T-helper 1 cell (primary cell): ENCODE results near the gene FOXF1.

Source experiments
- DNase-seq, 5 donors: peaks; one replicate each; pipeline ENCODE4 v3.0.0-alpha.2; 2012 to 2020

Gene FOXF1

GRCh38 chr16:86558355-86559193 is 48.2 kb downstream of the FOXF1 start:
- no peak for DNase-seq

DNA sequence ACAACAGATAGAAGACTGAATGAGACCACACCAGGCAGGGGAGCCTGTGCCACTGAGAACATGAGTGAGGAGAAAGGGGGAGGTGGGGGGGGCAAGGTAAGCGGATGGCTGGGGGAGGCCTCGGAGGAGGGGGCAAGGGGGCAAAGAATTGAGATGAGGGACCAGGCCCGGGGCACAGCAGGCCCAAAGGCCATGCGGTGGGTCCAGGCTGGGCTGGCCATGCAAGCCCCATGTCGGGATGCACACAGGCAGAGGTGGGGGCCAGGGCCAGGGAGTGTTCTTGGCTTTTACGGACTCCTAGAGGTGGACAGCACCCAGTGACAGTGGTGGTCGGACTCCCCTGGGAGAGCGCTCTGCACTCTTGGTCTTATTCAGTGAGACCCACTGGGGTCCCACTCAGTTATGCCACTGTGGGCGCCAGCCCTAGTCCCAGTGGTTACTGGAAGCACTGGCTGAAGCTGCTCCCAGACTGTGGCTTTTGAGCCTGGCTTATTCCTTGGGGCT is 49.5 kb downstream of the FOXF1 start:
- DNase-seq, result no peak

DNA sequence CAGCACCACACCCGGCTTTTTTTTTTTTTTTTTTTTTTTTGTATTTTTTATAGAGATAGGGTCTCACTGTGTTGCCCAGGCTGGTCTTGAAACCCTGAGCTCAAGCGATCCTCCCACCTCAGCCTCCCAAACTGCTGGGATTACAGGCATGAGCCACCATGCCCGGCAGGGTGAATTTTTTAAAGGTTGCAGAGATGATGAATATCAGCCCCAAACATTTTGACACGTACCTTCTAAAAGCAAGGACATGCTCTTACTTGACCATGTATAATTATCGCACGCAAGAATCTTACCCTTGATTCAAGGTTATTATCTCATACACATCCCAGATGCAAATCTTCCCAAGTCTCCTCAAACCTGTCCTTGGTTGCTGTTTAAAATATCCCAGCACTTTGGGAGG is 52.0 kb downstream of the FOXF1 start:
- DNase-seq, result no peak

DNA sequence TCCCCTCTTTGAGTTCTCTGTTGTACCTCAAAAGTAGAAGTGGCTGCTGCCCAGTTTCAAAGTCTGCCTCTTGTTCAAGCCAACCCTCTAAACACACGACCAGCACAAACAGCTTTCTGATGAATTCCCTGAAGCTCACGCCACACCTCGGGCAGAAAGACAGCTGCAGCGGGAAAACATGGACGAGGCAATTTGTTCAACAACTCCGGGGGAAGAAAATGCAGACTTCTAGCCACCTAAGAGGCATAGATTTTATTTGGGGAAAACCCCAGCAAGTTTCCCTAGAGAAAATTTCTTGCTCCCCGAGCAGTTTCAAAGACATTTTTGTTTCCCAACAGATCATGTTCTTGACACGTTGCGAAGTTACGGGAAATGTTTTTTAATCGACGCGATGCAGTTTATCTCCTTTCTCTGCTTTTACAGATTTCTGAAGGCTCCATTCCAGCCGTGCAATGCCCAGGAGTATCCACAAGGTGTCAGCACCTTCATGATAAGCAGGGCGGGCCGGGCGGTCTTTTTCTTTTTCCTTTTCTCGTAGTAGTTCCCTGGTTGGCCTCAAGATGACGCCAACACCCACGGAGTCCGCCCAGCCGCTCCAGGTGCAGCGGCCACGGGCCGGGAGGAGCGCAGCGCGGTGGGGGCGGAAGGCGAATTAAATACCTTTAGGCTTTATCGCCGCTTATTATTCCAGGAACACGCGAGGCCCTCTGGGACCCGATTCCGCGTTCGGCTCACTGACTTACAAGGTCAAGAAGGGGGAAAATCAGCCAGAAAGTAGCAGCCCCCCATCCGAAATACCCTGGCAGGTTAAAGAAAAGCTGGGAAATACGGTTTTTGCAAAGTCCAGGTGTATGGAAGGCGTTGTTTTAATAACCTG is 53.4 kb downstream of the FOXF1 start:
- peak; percentile 67 to 86 (median 80) for DNase-seq
